Subcutaneous adipose tissue (tissue), 4 donors: Measurements from ENCODE around the gene CCDC186. TPM values are rescaled to one million over a fixed set of nuclear protein-coding genes. Genes with fewer than 3 reads are reported as not detected.

Source experiments
- small RNA-seq: library from RNA; depleted of rRNA; stranded (forward); fragments of <200 nt; gene quantifications from one replicate; pipeline ENCODE3, GENCODE V24; 2016
- total RNA-seq, 4 donors: library from RNA; depleted of rRNA; stranded (reverse); fragments of >200 nt; gene quantifications; one replicate each; pipeline ENCODE4 v1.1.0, GENCODE V29; 2016
- TF ChIP-seq, protein P1 (sequence below): fragments of 450-650 bp; IDR thresholded peaks from one replicate; pipeline ENCODE4 v1.5.1; 2016; ENCODE audit warnings: low read depth, mild to moderate bottlenecking, control low read depth, antibody characterized with exemption, moderate library complexity

Gene CCDC186
- total RNA-seq, 4 donors from 2014 or later, result 21.4 to 32.8 (median 30.8) TPM

GRCh38 chr10:114079421-114079820 is 94.6 kb downstream of the CCDC186 start:
- TF ChIP-seq, protein P1, sequence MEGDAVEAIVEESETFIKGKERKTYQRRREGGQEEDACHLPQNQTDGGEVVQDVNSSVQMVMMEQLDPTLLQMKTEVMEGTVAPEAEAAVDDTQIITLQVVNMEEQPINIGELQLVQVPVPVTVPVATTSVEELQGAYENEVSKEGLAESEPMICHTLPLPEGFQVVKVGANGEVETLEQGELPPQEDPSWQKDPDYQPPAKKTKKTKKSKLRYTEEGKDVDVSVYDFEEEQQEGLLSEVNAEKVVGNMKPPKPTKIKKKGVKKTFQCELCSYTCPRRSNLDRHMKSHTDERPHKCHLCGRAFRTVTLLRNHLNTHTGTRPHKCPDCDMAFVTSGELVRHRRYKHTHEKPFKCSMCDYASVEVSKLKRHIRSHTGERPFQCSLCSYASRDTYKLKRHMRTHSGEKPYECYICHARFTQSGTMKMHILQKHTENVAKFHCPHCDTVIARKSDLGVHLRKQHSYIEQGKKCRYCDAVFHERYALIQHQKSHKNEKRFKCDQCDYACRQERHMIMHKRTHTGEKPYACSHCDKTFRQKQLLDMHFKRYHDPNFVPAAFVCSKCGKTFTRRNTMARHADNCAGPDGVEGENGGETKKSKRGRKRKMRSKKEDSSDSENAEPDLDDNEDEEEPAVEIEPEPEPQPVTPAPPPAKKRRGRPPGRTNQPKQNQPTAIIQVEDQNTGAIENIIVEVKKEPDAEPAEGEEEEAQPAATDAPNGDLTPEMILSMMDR, result no peak

DNA sequence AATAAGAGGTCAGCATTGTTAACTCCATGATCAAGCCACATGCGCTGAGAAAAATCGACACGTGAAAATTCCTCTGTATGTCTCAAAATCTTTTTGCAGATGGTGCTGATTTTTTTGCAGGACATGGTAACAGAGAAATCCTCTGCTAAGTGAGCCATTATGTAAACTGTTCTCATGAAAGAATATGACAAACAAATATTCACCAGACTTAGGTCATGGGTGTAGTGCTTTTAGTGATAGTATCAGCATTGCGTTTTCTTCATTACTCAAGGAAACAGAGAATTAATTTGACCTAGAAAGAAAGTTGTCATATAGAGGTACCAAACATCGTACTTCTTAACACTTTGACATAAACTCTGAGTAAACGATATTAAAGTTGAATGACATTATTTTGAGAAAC is 95.7 kb downstream of the CCDC186 start:
- TF ChIP-seq, protein P1, result no peak

DNA sequence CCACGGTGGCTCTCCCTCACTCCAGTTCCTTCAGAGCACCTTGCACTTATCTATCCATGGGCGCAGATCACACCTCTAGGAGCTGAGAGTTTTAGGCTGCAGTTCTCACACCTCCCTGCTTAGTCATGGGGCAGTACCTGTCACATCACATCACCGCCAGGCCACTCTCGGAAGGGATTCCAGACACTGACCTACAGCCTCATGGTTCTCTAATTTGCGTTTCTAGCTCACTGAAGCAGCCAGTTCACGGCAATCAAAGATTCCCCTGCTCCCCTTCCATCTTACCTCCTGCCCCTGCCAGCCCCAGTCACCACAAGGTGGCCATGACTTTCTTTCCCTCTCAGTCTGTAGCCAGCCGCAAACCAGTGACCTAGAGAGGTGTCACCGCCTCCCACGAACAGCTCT is 96.2 kb downstream of the CCDC186 start:
- TF ChIP-seq, protein P1, result no peak

- TF ChIP-seq, protein P1, result no peak
Observed at GRCh38 chr10:114077347-114077746, 96.7 kb downstream of the CCDC186 start.

- TF ChIP-seq, protein P1, result no peak
Observed at GRCh38 chr10:114075093-114075492, 98.9 kb downstream of the CCDC186 start.

- TF ChIP-seq, protein P1, result no peak
Observed at GRCh38 chr10:114073395-114074186, 100.4 kb downstream of the CCDC186 start.

DNA sequence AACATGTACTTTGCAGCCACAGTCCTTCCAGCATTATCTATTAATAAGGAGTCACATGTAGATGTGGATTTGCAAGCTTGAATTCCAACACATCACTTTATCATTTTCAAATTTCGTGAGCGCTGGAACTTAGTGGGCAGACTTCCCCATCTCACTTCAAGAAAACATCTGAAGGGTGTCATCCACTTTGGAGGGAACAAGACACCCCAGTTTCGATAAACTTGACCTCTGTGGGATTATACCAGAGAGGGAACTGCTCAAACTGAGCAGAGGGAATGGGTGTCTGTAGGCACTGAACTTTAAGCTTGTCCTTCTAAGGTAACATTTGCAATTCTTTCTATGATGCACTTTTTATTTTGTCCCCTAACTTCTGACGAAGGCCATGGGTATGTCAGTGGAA is 102.8 kb downstream of the CCDC186 start:
- TF ChIP-seq, protein P1, result no peak

Small RNAs within 50 kb of the gene (small RNA-seq; reads per million reads assigned to genes)
- gene RF02277 (not detected), gene RNU6-709P (not detected)

Other genes with a start within 250 kb of the CCDC186 start
- gene ADRB1, start 130.3 kb downstream of the CCDC186 start, total RNA-seq, result 1 to 10 TPM in 3 of 4 donors, under 1 TPM in 1; 0.34 to 4.9 (median 2.8) TPM
- under 1 TPM in 3 of 4 donors, not detected in 1; 0.16 to 0.19 (median 0.17) TPM for gene TDRD1, start 5.2 kb upstream of the CCDC186 start, total RNA-seq
- under 1 TPM in 1 of 4 donors, not detected in 3; 0.19 TPM for gene VWA2, start 65.1 kb upstream of the CCDC186 start, total RNA-seq
- gene AFAP1L2, start 230.3 kb upstream of the CCDC186 start, total RNA-seq, result 10 to 100 TPM in 1 of 4 donors, 1 to 10 TPM in 3; 2.7 to 11.3 (median 4.8) TPM